Measurements from ENCODE around the gene CSNK2A2.
A peak's percentile ranks its signal among the peaks of the same experiment; 100 is the strongest.

Gene CSNK2A2

DNA sequence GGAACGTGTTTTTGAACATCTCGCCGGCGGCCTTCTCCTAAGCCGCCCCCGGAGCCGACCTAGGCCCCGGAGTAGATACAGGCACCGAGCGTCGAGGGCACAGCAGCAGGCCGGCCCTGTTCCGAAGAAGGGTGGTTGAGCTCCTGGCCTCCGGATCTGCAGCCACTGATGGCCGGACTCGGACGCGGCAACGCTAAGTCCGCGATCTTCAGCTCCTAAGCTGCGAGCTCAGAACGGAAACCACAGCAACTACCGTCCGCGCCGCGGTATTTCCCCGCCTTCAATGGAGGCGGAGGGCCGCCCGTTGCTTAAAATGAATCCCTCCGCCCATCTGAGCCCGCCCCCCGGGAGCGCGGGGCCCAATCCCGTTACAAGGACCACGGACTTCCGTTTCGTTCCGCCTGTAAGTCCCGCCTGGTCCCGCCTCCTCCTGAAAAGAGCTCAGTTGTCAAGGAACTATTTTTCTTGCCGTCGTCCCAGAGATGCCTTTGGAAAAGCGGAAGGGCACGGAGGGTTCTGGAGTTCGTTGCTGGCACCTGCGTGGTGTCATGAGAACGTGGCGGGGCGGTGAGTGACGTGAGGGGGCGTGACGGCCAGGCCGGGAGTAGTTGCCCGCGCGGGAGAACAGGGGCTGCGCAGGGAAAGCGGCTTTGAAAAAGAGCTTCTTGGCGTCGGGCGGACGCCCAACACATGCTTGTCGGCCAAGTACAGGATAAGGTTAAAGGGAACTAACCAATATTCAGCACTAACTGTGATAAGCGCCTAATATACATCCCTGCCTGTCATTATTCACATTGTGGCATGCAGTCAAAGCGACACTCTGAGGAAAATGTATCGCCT, 68.6 kb downstream of the CSNK2A2 start, which contains the start of gene CFAP20:
Gene CFAP20, minus strand, starts transcription at position 285 of the 840 bp plus-strand sequence. Its CDS starts 266 bp downstream, at position 19.
- TF ChIP-seq, protein P1, sequence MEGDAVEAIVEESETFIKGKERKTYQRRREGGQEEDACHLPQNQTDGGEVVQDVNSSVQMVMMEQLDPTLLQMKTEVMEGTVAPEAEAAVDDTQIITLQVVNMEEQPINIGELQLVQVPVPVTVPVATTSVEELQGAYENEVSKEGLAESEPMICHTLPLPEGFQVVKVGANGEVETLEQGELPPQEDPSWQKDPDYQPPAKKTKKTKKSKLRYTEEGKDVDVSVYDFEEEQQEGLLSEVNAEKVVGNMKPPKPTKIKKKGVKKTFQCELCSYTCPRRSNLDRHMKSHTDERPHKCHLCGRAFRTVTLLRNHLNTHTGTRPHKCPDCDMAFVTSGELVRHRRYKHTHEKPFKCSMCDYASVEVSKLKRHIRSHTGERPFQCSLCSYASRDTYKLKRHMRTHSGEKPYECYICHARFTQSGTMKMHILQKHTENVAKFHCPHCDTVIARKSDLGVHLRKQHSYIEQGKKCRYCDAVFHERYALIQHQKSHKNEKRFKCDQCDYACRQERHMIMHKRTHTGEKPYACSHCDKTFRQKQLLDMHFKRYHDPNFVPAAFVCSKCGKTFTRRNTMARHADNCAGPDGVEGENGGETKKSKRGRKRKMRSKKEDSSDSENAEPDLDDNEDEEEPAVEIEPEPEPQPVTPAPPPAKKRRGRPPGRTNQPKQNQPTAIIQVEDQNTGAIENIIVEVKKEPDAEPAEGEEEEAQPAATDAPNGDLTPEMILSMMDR (IDR thresholded peaks at IDR 0.05): no peak
- Mint-ChIP-seq H3K4me1 (peaks cover 47% of the 10 kb centered on the region), H3K27me3 (ENCODE audit: low read depth, poor library complexity) (no peaks in the 10 kb centered on the region), H3K36me3 (ENCODE audit: low read depth) (peaks cover 7% of the 10 kb centered on the region), H3K27ac (peak within 1 kb of the TSS; percentile 90), H3K4me3 (peak within 1 kb of the TSS; percentile 91), H3K9me3 (peaks cover 7% of the 10 kb centered on the region)
- peak; percentile 97 for DNase-seq

DNA sequence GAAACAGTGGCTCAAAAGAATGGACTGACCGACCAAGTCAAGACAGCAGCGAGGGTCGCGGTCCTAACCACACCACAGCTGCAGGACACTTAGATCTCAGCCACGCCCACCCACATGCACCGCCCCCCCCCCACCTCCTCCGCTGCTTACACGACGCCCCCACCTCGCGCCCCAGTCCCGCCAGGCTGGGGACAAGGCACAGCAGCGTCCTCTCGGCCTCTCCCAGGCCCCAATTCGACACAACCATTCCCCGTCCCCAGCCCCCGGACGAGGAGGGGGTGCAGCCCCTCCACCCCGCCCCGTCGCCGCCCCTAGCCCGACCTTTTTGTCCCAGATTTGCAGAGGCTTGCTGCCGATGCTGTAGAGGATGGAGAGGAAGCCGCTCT, 69.2 kb downstream of the CSNK2A2 start:
- Mint-ChIP-seq H3K27ac (peak overlapping the region; percentile 90), H3K4me3 (peak overlapping the region; percentile 91), H3K9me3 (peaks cover 7% of the 10 kb centered on the region), H3K27me3 (ENCODE audit: low read depth, poor library complexity) (no peaks in the 10 kb centered on the region), H3K36me3 (ENCODE audit: low read depth) (peaks cover 7% of the 10 kb centered on the region), H3K4me1 (peaks cover 54% of the 10 kb centered on the region)
- TF ChIP-seq, protein P1 (IDR thresholded peaks at IDR 0.05): no peak
- peak; percentile 66 for DNase-seq

DNA sequence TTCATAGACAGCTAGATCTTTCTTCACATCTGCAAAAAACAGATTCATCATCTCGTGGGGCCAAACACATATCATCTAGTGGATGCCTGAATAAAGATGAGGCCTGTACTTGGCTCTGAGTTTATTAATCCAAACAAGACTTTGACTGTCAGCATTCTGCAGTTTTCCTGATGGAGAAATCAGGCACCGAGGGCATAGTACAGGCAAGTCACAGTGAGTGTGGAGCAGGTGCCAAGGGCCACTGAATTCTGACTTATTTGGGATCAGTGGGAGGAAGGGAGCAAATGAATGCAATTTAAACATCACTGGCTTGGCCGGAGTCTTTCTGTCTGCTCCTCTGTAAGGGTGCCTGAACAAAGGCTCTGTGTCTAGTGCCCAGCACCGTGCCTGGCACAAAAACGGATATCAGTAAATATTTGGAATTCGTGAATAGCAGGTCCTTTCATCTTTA, 69.7 kb downstream of the CSNK2A2 start:
- peak overlapping the region; percentile 91 for H3K4me3 Mint-ChIP-seq
- H3K27me3 Mint-ChIP-seq (ENCODE audit: low read depth, poor library complexity): no peaks in the 10 kb centered on the region
- peak overlapping the region; percentile 90 for H3K27ac Mint-ChIP-seq
- peaks cover 7% of the 10 kb centered on the region for H3K9me3 Mint-ChIP-seq
- TF ChIP-seq, protein P1 (IDR thresholded peaks at IDR 0.05): no peak
- H3K4me1 Mint-ChIP-seq: peaks cover 56% of the 10 kb centered on the region
- peaks cover 7% of the 10 kb centered on the region for H3K36me3 Mint-ChIP-seq (ENCODE audit: low read depth)
- no peak for DNase-seq

DNA sequence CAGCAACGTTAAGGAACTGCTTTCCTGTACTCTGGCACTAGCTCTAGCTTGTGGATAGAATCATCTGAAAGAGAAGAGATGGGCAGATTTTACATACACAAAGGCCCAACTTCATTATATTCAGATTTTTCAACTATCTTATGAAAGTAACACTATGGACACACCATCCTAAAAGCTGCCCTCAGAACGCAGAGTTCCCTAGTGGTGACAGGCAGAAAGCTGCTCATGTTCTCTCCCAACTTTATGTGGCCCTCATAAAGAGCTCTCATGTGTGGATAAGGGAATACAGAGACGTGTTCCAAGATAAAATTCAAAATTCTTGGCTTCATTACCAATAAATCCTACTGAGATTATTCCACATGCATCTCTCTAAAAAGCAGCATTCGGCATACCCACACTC, 70.3 kb downstream of the CSNK2A2 start:
- H3K4me1 Mint-ChIP-seq: peaks cover 59% of the 10 kb centered on the region
- peak overlapping the region; percentile 91 for H3K4me3 Mint-ChIP-seq
- TF ChIP-seq, protein P1 (IDR thresholded peaks at IDR 0.05): no peak
- peaks cover 7% of the 10 kb centered on the region for H3K9me3 Mint-ChIP-seq
- H3K27ac Mint-ChIP-seq: peak overlapping the region; percentile 98
- H3K36me3 Mint-ChIP-seq (ENCODE audit: low read depth): peaks cover 7% of the 10 kb centered on the region
- no peaks in the 10 kb centered on the region for H3K27me3 Mint-ChIP-seq (ENCODE audit: low read depth, poor library complexity)
- DNase-seq: no peak

DNA sequence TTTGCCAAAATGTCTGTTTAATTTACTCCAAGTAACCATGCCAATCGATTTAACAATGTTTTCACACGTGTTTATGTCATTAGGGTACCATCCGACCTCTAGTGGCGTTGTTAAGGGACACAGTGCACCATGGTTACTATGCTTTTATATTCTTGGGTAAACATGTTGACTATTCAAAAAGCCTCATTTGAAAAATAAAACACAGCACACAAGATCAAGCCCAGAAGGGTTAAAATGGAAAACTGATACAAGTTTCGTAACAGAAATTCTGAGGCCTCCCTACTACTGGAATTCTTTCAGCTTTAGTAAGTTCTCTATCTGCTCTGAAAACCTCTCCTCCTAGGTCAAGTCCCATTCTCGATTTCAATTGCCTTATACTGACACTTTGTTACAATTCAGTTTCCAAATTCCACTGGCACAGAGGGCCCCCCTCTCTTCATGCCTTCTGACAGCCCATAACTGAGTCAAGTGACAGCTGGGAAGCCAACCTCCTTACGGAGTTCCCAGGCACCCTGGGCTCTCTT, 70.8 kb downstream of the CSNK2A2 start:
- H3K36me3 Mint-ChIP-seq (ENCODE audit: low read depth): peaks cover 7% of the 10 kb centered on the region
- no peak for DNase-seq

More for the DNA sequence above, 70.8 kb downstream of the CSNK2A2 start:
- Mint-ChIP-seq H3K4me1 (peaks cover 63% of the 10 kb centered on the region), H3K27ac (peak overlapping the region; percentile 98), H3K4me3 (peak overlapping the region; percentile 91), H3K9me3 (peaks cover 7% of the 10 kb centered on the region), H3K27me3 (ENCODE audit: low read depth, poor library complexity) (no peaks in the 10 kb centered on the region)
- TF ChIP-seq, protein P1 (IDR thresholded peaks at IDR 0.05): peak; percentile 25

Measured in nephron progenitor cell (in vitro differentiated cells).